Neural cell (in vitro differentiated cells): Measurements from ENCODE around the gene PAPOLA. TPM values are rescaled to one million over a fixed set of nuclear protein-coding genes. Genes with fewer than 3 reads are reported as not detected.

Source experiments
- H2AFZ ChIP-seq: fragments of 200-600, 300-800 bp; sonication (generic), shearing (Covaris generic); 2 replicates; pipeline ENCODE4 v1.6.0; 2014; ENCODE audit warnings: low read depth, mild to moderate bottlenecking, antibody characterized with exemption, low read length, moderate library complexity
- H3F3A ChIP-seq: fragments of 200-600 bp; shearing (Covaris generic); 2 replicates; pipeline ENCODE4 v1.6.1; 2016; ENCODE audit warnings: mild to moderate bottlenecking, moderate library complexity, mixed read lengths, antibody characterized with exemption, low read length; ENCODE audit not compliant: insufficient read depth, poor library complexity, severe bottlenecking
- H3K27ac ChIP-seq: fragments of 200-600, 300-800 bp; sonication (generic), shearing (Covaris generic); 2 replicates; pipeline ENCODE4 v1.5.1; 2014; ENCODE audit warnings: mild to moderate bottlenecking, low read length, moderate library complexity
- H3K27me3 ChIP-seq: fragments of 300-800, 200-600 bp; sonication (generic), shearing (Covaris generic); 2 replicates; pipeline ENCODE4 v1.6.0; 2014; ENCODE audit warnings: mild to moderate bottlenecking, low read depth, low read length, moderate library complexity; ENCODE audit not compliant: insufficient read depth
- H3K36me3 ChIP-seq: fragments of 300-800, 200-600 bp; sonication (generic), shearing (Covaris generic); 2 replicates; pipeline ENCODE4 v1.5.1; 2014; ENCODE audit warnings: mild to moderate bottlenecking, antibody characterized with exemption, low read length, moderate library complexity; ENCODE audit not compliant: insufficient read depth
- H3K4me2 ChIP-seq: fragments of 300-800, 200-600 bp; sonication (generic), shearing (Covaris generic); 2 replicates; pipeline ENCODE4 v1.6.0; 2014; ENCODE audit warnings: mild to moderate bottlenecking, low read length
- H3K4me3 ChIP-seq: fragments of 300-800, 200-600 bp; sonication (generic), shearing (Covaris generic); 2 replicates; pipeline ENCODE4 v1.5.1; 2014; ENCODE audit warnings: mild to moderate bottlenecking, low read length, moderate library complexity
- H3K79me2 ChIP-seq: fragments of 200-600 bp; shearing (Covaris generic); replicated peaks from 2 replicates; pipeline ENCODE4 v1.6.0; 2014; ENCODE audit warnings: mild to moderate bottlenecking, low read length, moderate library complexity; ENCODE audit not compliant: insufficient read depth
- H3K9ac ChIP-seq: fragments of 300-800, 200-600 bp; sonication (generic), shearing (Covaris generic); 2 replicates; pipeline ENCODE4 v1.6.1; 2016; ENCODE audit warnings: mild to moderate bottlenecking, low read length, mixed read lengths
- H3K9me2 ChIP-seq: fragments of 200-600 bp; shearing (Covaris generic); 2 replicates; pipeline ENCODE4 v1.6.1; 2016; ENCODE audit warnings: mild to moderate bottlenecking, low read length, mixed read lengths; ENCODE audit not compliant: insufficient read depth
- H3K9me3 ChIP-seq: fragments of 200-600, 300-800 bp; sonication (generic), shearing (Covaris generic); 2 replicates; pipeline ENCODE4 v1.6.1; 2016; ENCODE audit warnings: mild to moderate bottlenecking, mixed run types, low read length, moderate library complexity, mixed read lengths
- H4K20me1 ChIP-seq: fragments of 200-600 bp; shearing (Covaris generic); 2 replicates; pipeline ENCODE4 v1.6.1; 2016; ENCODE audit warnings: mild to moderate bottlenecking, mixed run types; ENCODE audit not compliant: insufficient read depth
- EP300 ChIP-seq: fragments of 450-650 bp; conservative IDR thresholded peaks from 2 replicates; pipeline ENCODE4 v1.6.1; 2014; ENCODE audit warnings: antibody characterized with exemption, mild to moderate bottlenecking, moderate library complexity; ENCODE audit not compliant: poor library complexity, severe bottlenecking
- EZH2 ChIP-seq: fragments of 200-600, 300-800 bp; shearing (Covaris generic), sonication (generic); IDR thresholded peaks from 2 replicates; pipeline ENCODE4 v1.6.1; 2014; ENCODE audit warnings: antibody characterized with exemption, low read length, borderline replicate concordance, mild to moderate bottlenecking; ENCODE audit not compliant: insufficient read depth, poor library complexity, severe bottlenecking
- MXI1 ChIP-seq: fragments of 450-650 bp; conservative IDR thresholded peaks from 2 replicates; pipeline ENCODE4 v1.6.1; 2014; ENCODE audit warnings: antibody characterized with exemption, mild to moderate bottlenecking; ENCODE audit not compliant: poor library complexity, severe bottlenecking
- POLR2AphosphoS5 ChIP-seq: IDR thresholded peaks from 2 replicates; pipeline ENCODE4 v1.6.1; 2012
- RAD21 ChIP-seq: fragments of 450-650 bp; conservative IDR thresholded peaks from 2 replicates; pipeline ENCODE4 v1.6.1; 2014; ENCODE audit warnings: antibody characterized with exemption, mild to moderate bottlenecking, moderate library complexity
- SMC3 ChIP-seq: fragments of 450-650 bp; conservative IDR thresholded peaks from 2 replicates; pipeline ENCODE4 v1.6.1; 2014; ENCODE audit warnings: antibody characterized with exemption, mild to moderate bottlenecking, moderate library complexity; ENCODE audit not compliant: poor library complexity
- TAF1 ChIP-seq: IDR thresholded peaks from 2 replicates; pipeline ENCODE4 v1.6.1; 2012; ENCODE audit warnings: low read depth
- polyA plus RNA-seq: library from polyadenylated mRNA; depleted of rRNA; stranded (reverse); fragments of >200 nt; gene quantifications from 2 replicates; pipeline ENCODE4 v1.2.3, GENCODE V29; 2014
- TF ChIP-seq, protein P1 (sequence below): IDR thresholded peaks from 2 replicates; pipeline ENCODE4 v1.6.1; 2012; ENCODE audit warnings: borderline replicate concordance
- TF ChIP-seq, protein P2 (sequence below): fragments of 450-650 bp; IDR thresholded peaks from 2 replicates; pipeline ENCODE4 v1.5.1; 2014; ENCODE audit warnings: antibody characterized with exemption, mild to moderate bottlenecking, moderate library complexity; ENCODE audit not compliant: poor library complexity, severe bottlenecking

The PAPOLA gene
- polyA plus RNA-seq, 1 donor from 2014 or later, result 150 TPM

DNA sequence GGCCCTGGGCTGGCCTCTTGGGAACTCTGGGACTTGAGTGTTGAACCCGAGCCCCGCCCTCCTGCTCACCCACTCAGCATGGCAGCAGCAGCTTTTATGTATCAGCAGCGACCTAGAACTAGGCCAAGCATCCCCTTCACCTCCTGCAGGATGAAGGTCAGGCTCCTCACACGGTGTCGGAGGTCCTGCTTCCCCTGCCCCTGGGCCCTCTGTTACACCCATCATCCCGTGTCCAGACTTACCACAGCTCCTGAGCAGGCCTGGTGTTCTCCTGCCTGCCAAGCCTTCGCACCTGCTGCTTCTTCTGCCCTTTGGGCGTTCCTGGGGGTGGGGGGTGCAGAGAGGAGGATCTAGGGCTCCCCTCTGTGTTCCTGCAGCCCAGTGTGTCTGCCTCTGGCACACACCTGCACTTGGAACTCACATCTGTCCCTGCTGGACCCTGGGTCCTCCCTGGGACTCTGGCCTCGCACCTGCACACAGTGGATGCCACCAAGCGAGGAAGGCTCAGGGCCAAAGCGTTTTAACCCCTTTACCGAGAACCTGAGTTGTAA, 80.3 kb downstream of the PAPOLA start:
- no peaks in the 10 kb centered on the region for H3K27me3 ChIP-seq
- no peak overlapping the region for H3K9ac ChIP-seq
- H3K36me3 ChIP-seq, result no peaks in the 10 kb centered on the region
- H3K9me3 ChIP-seq, result no peaks in the 10 kb centered on the region
- H3K27ac ChIP-seq, result no peak overlapping the region
- H3F3A ChIP-seq, result no peaks in the 10 kb centered on the region
- H3K4me2 ChIP-seq, result no peak overlapping the region
- TF ChIP-seq EP300 (no peak), TAF1 (no peak), POLR2AphosphoS5 (no peak)
- TF ChIP-seq, protein P1, sequence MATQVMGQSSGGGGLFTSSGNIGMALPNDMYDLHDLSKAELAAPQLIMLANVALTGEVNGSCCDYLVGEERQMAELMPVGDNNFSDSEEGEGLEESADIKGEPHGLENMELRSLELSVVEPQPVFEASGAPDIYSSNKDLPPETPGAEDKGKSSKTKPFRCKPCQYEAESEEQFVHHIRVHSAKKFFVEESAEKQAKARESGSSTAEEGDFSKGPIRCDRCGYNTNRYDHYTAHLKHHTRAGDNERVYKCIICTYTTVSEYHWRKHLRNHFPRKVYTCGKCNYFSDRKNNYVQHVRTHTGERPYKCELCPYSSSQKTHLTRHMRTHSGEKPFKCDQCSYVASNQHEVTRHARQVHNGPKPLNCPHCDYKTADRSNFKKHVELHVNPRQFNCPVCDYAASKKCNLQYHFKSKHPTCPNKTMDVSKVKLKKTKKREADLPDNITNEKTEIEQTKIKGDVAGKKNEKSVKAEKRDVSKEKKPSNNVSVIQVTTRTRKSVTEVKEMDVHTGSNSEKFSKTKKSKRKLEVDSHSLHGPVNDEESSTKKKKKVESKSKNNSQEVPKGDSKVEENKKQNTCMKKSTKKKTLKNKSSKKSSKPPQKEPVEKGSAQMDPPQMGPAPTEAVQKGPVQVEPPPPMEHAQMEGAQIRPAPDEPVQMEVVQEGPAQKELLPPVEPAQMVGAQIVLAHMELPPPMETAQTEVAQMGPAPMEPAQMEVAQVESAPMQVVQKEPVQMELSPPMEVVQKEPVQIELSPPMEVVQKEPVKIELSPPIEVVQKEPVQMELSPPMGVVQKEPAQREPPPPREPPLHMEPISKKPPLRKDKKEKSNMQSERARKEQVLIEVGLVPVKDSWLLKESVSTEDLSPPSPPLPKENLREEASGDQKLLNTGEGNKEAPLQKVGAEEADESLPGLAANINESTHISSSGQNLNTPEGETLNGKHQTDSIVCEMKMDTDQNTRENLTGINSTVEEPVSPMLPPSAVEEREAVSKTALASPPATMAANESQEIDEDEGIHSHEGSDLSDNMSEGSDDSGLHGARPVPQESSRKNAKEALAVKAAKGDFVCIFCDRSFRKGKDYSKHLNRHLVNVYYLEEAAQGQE, result no peak
- H4K20me1 ChIP-seq, result no peaks in the 10 kb centered on the region
- no peak overlapping the region for H3K4me3 ChIP-seq
- H3K79me2 ChIP-seq, result no peaks in the 10 kb centered on the region
- H2AFZ ChIP-seq, result no peak overlapping the region
- no peaks in the 10 kb centered on the region for H3K9me2 ChIP-seq

DNA sequence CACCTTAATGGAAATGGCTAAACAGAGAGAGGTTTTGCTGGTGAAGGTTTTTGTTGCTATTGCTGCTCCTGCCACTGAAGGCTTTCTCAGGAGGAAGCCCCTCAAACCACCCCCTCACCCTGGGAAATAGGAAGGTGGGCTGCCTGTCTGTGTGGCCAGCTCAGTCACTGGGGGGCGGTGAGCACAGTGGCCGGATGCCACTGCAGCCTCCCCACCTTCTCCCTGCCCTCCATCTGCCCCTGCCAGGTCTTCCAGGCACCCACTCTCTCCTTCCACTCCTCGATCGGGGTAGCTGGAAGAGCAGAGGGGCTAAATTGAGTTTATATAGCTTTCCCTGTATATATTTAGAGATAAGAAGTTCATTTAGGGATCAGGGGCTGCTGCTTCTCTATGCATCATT, 80.8 kb downstream of the PAPOLA start:
- no peaks in the 10 kb centered on the region for H3K9me2 ChIP-seq
- no peaks in the 10 kb centered on the region for H3K27me3 ChIP-seq
- no peak overlapping the region for H3K27ac ChIP-seq
- no peaks in the 10 kb centered on the region for H3F3A ChIP-seq
- no peaks in the 10 kb centered on the region for H3K9me3 ChIP-seq
- H3K36me3 ChIP-seq, result no peaks in the 10 kb centered on the region
- no peak overlapping the region for H3K4me3 ChIP-seq
- H2AFZ ChIP-seq, result no peak overlapping the region
- H3K79me2 ChIP-seq, result no peaks in the 10 kb centered on the region
- TF ChIP-seq POLR2AphosphoS5, result no peak
- H4K20me1 ChIP-seq, result no peaks in the 10 kb centered on the region
- no peak overlapping the region for H3K4me2 ChIP-seq
- H3K9ac ChIP-seq, result no peak overlapping the region

DNA sequence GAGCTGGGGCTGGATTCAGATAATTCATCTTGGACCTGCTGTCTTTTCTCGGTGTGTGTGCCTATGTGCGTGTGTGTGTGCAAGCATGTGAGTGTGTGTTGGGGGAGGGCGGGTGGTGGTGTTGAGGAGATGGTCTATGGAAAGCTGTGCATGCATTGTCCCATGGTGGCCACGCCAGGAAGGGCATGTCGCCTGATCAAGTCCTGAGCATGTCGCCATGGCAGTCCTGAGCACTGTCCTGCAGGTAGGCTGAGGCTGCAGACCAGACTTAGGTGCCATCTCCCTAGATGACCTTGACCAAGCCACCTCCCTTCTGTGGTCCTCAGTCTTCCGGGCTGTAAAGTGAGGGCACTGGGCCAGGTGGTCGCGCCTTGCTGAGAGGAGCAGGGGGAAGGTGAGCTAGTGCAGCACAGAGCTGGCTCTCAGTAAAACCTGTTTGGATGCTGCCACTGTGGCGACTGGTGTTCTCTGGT, 81.4 kb downstream of the PAPOLA start:
- no peak overlapping the region for H3K4me3 ChIP-seq
- TF ChIP-seq SMC3, result no peak
- TF ChIP-seq MXI1, result no peak
- TF ChIP-seq, protein P2, sequence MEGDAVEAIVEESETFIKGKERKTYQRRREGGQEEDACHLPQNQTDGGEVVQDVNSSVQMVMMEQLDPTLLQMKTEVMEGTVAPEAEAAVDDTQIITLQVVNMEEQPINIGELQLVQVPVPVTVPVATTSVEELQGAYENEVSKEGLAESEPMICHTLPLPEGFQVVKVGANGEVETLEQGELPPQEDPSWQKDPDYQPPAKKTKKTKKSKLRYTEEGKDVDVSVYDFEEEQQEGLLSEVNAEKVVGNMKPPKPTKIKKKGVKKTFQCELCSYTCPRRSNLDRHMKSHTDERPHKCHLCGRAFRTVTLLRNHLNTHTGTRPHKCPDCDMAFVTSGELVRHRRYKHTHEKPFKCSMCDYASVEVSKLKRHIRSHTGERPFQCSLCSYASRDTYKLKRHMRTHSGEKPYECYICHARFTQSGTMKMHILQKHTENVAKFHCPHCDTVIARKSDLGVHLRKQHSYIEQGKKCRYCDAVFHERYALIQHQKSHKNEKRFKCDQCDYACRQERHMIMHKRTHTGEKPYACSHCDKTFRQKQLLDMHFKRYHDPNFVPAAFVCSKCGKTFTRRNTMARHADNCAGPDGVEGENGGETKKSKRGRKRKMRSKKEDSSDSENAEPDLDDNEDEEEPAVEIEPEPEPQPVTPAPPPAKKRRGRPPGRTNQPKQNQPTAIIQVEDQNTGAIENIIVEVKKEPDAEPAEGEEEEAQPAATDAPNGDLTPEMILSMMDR, result no peak
- TF ChIP-seq POLR2AphosphoS5, result no peak
- TF ChIP-seq RAD21, result no peak
- no peak for TF ChIP-seq EZH2
- TF ChIP-seq TAF1, result no peak
- no peak for TF ChIP-seq EP300
- TF ChIP-seq, protein P1, result no peak
- H3K27ac ChIP-seq, result no peak overlapping the region
- no peaks in the 10 kb centered on the region for H3K9me2 ChIP-seq
- H3K9ac ChIP-seq, result no peak overlapping the region
- H4K20me1 ChIP-seq, result no peaks in the 10 kb centered on the region
- H3K79me2 ChIP-seq, result no peaks in the 10 kb centered on the region
- no peak overlapping the region for H3K4me2 ChIP-seq
- no peaks in the 10 kb centered on the region for H3K9me3 ChIP-seq
- no peaks in the 10 kb centered on the region for H3K36me3 ChIP-seq
- H3F3A ChIP-seq, result no peaks in the 10 kb centered on the region
- H2AFZ ChIP-seq, result no peak overlapping the region
- H3K27me3 ChIP-seq, result no peaks in the 10 kb centered on the region
